Measurements from ENCODE around the gene GON7.
A peak's percentile ranks its signal among the peaks of the same experiment; 100 is the strongest.

Gene GON7

DNA sequence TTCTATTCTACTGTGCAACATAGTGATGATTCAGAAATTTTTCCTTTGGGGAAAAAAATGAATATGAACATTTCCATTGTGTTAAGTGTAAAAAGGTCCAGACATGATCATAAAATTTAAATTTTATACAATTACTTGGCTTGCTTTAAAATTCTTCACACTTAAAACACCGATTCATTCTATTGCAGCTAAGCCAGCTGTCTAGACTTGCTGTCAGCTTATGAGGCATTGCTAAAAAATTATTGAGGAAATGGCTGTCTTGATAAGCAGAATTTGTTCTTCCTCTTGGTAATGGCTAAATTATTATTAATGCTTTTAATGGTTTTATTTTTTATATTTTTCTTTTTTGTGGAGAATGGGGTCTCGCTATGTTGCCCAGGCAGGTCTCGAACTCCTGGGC is 19.9 kb downstream of the GON7 start:
- DNase-seq (ENCODE audit: low read depth in 1 of 2, low spot score in 1 of 2): no peak
- no peak overlapping the region for H3K27ac ChIP-seq (replicated peaks)
- no peaks in the 10 kb centered on the region for H3K27me3 ChIP-seq (ENCODE audit: insufficient read depth, poor library complexity, severe bottlenecking)
- H3K4me3 ChIP-seq (replicated peaks; ENCODE audit: insufficient read depth, low read length): no peak overlapping the region
- TF ChIP-seq, protein P1, sequence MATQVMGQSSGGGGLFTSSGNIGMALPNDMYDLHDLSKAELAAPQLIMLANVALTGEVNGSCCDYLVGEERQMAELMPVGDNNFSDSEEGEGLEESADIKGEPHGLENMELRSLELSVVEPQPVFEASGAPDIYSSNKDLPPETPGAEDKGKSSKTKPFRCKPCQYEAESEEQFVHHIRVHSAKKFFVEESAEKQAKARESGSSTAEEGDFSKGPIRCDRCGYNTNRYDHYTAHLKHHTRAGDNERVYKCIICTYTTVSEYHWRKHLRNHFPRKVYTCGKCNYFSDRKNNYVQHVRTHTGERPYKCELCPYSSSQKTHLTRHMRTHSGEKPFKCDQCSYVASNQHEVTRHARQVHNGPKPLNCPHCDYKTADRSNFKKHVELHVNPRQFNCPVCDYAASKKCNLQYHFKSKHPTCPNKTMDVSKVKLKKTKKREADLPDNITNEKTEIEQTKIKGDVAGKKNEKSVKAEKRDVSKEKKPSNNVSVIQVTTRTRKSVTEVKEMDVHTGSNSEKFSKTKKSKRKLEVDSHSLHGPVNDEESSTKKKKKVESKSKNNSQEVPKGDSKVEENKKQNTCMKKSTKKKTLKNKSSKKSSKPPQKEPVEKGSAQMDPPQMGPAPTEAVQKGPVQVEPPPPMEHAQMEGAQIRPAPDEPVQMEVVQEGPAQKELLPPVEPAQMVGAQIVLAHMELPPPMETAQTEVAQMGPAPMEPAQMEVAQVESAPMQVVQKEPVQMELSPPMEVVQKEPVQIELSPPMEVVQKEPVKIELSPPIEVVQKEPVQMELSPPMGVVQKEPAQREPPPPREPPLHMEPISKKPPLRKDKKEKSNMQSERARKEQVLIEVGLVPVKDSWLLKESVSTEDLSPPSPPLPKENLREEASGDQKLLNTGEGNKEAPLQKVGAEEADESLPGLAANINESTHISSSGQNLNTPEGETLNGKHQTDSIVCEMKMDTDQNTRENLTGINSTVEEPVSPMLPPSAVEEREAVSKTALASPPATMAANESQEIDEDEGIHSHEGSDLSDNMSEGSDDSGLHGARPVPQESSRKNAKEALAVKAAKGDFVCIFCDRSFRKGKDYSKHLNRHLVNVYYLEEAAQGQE (IDR thresholded peaks at IDR 0.05; ENCODE audit: insufficient replicate concordance, low read depth): no peak
- TF ChIP-seq POLR2AphosphoS5 (IDR thresholded peaks at IDR 0.05; ENCODE audit: low read depth) (no peak), GABPA (IDR thresholded peaks at IDR 0.05; ENCODE audit: low read depth) (no peak), SPI1 (IDR thresholded peaks at IDR 0.05; ENCODE audit: borderline replicate concordance, low read depth) (no peak)
- TF ChIP-seq, protein P2, sequence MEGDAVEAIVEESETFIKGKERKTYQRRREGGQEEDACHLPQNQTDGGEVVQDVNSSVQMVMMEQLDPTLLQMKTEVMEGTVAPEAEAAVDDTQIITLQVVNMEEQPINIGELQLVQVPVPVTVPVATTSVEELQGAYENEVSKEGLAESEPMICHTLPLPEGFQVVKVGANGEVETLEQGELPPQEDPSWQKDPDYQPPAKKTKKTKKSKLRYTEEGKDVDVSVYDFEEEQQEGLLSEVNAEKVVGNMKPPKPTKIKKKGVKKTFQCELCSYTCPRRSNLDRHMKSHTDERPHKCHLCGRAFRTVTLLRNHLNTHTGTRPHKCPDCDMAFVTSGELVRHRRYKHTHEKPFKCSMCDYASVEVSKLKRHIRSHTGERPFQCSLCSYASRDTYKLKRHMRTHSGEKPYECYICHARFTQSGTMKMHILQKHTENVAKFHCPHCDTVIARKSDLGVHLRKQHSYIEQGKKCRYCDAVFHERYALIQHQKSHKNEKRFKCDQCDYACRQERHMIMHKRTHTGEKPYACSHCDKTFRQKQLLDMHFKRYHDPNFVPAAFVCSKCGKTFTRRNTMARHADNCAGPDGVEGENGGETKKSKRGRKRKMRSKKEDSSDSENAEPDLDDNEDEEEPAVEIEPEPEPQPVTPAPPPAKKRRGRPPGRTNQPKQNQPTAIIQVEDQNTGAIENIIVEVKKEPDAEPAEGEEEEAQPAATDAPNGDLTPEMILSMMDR (IDR thresholded peaks at IDR 0.05; ENCODE audit: insufficient read depth, low read length): no peak

DNA sequence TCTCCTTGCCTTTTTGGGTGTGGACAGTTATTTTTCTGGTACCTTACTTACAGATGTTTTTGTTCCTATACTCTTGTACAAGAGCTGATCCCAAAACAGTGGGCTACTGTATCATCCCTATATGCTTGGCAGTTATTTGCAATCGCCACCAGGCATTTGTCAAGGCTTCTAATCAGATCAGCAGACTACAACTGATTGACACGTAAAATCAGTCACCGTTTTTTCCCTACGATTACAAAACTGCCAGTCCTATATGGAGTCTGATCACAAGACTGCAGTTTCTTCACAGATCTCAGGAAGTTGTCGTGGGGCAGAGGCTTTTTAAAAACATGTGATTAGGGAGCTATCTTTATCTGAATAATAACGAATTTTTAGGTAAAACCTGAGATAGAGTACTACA is 20.4 kb downstream of the GON7 start:
- Histone ChIP-seq H3K27me3 (ENCODE audit: insufficient read depth, poor library complexity, severe bottlenecking) (no peaks in the 10 kb centered on the region), H3K4me3 (replicated peaks; ENCODE audit: insufficient read depth, low read length) (no peak overlapping the region), H3K27ac (replicated peaks) (no peak overlapping the region)
- TF ChIP-seq, protein P2 (IDR thresholded peaks at IDR 0.05; ENCODE audit: insufficient read depth, low read length): no peak
- TF ChIP-seq GABPA (IDR thresholded peaks at IDR 0.05; ENCODE audit: low read depth) (no peak), POLR2AphosphoS5 (IDR thresholded peaks at IDR 0.05; ENCODE audit: low read depth) (no peak), SPI1 (IDR thresholded peaks at IDR 0.05; ENCODE audit: borderline replicate concordance, low read depth) (no peak)
- TF ChIP-seq, protein P1 (IDR thresholded peaks at IDR 0.05; ENCODE audit: insufficient replicate concordance, low read depth): no peak
- peak in 1 of 2 experiments; percentile 14 for DNase-seq (ENCODE audit: low read depth in 1 of 2, low spot score in 1 of 2)

DNA sequence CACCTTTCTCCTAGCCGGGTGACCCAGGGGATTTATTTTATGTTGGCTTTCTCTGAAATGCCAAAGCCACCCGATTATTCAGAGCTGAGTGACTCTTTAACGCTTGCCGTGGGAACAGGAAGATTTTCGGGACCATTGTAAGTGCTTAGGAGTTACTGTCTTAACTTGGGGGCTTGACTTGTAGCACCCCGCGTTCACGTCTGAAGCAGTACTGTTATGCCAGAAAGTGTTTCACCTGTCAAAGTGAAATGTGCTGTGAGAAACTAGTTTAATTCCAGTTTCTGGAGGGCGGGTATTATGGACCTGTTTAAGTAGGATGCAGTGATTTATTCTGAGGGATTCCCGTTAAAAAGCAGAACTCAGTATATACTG is 21.5 kb downstream of the GON7 start:
- Histone ChIP-seq H3K27ac (replicated peaks) (peak overlapping the region; percentile 30; the same call in 1 of the 2 replicates), H3K4me3 (replicated peaks; ENCODE audit: insufficient read depth, low read length) (peak overlapping the region; percentile 97), H3K27me3 (ENCODE audit: insufficient read depth, poor library complexity, severe bottlenecking) (no peaks in the 10 kb centered on the region)
- no peak for DNase-seq (ENCODE audit: low read depth in 1 of 2, low spot score in 1 of 2)
- TF ChIP-seq GABPA (IDR thresholded peaks at IDR 0.05; ENCODE audit: low read depth) (no peak), SPI1 (IDR thresholded peaks at IDR 0.05; ENCODE audit: borderline replicate concordance, low read depth) (peak; percentile 50; the same call in 1 of the 2 replicates)

- H3K27me3 ChIP-seq (ENCODE audit: insufficient read depth, poor library complexity, severe bottlenecking): no peaks in the 10 kb centered on the region
- peak within 1 kb of the TSS; percentile 97 for H3K4me3 ChIP-seq (replicated peaks; ENCODE audit: insufficient read depth, low read length)
- peak within 1 kb of the TSS; percentile 86 for H3K27ac ChIP-seq (replicated peaks)
- DNase-seq (ENCODE audit: low read depth in 1 of 2, low spot score in 1 of 2): peak; percentile 83 to 85
- TF ChIP-seq, protein P2 (IDR thresholded peaks at IDR 0.05; ENCODE audit: insufficient read depth, low read length): no peak
- TF ChIP-seq GABPA (IDR thresholded peaks at IDR 0.05; ENCODE audit: low read depth) (peak; percentile 79), POLR2AphosphoS5 (IDR thresholded peaks at IDR 0.05; ENCODE audit: low read depth) (peak; percentile 53; the same call in 1 of the 2 replicates), SPI1 (IDR thresholded peaks at IDR 0.05; ENCODE audit: borderline replicate concordance, low read depth) (no peak)
- TF ChIP-seq, protein P1 (IDR thresholded peaks at IDR 0.05; ENCODE audit: insufficient replicate concordance, low read depth): no peak
These were observed 22.2 kb downstream of the GON7 start, which contains the start of the genes LYSET and MOAP1 for GRCh38 chr14:93184391-93185348. Gene LYSET (plus strand): TSS chr14:93185317. CDS start chr14:93185406, 89 bp downstream. Gene MOAP1 (minus strand): TSS chr14:93184897. CDS start chr14:93184242, 655 bp downstream.

All from HL-60 (cell line).